Hepatocyte (in vitro differentiated cells): ENCODE measurements around the gene POU2AF3. TPM values are rescaled to one million over a fixed set of nuclear protein-coding genes. Genes with fewer than 3 reads are reported as not detected.

ENCODE experiments used
- DNase-seq: peaks from one replicate; pipeline ENCODE4 v3.0.0-alpha.2; 2016; ENCODE audit warnings: low spot score
- H2AFZ ChIP-seq: fragments of 200-600 bp; sonication (generic); 2 replicates; pipeline ENCODE4 v1.6.0; 2016; ENCODE audit warnings: antibody characterized with exemption, mild to moderate bottlenecking
- H3K27ac ChIP-seq: fragments of 200-600 bp; sonication (generic); 2 replicates; pipeline ENCODE4 v1.5.1; 2016; ENCODE audit warnings: mild to moderate bottlenecking
- H3K27me3 ChIP-seq: fragments of 200-600 bp; sonication (generic); 2 replicates; pipeline ENCODE4 v1.6.1; 2016
- H3K36me3 ChIP-seq: fragments of 200-600 bp; sonication (generic); replicated peaks from 2 replicates; pipeline ENCODE4 v1.5.1; 2016; ENCODE audit warnings: low read depth; ENCODE audit not compliant: insufficient read depth
- H3K4me1 ChIP-seq: fragments of 200-600 bp; sonication (generic); 2 replicates; pipeline ENCODE4 v1.5.1; 2016; ENCODE audit warnings: mild to moderate bottlenecking, moderate library complexity; ENCODE audit not compliant: insufficient read depth
- H3K4me2 ChIP-seq: fragments of 200-600 bp; sonication (generic); 2 replicates; pipeline ENCODE4 v1.6.0; 2016
- H3K4me3 ChIP-seq: fragments of 200-600 bp; sonication (generic); 2 replicates; pipeline ENCODE4 v1.5.1; 2016; ENCODE audit warnings: mild to moderate bottlenecking
- H3K79me2 ChIP-seq: fragments of 200-600 bp; sonication (generic); 2 replicates; pipeline ENCODE4 v1.6.0; 2017; ENCODE audit warnings: mild to moderate bottlenecking
- H3K9me2 ChIP-seq: fragments of 200-600 bp; sonication (generic); replicated peaks from 2 replicates; pipeline ENCODE4 v1.6.0; 2017; ENCODE audit warnings: mild to moderate bottlenecking; ENCODE audit not compliant: insufficient read depth
- H3K9me3 ChIP-seq: fragments of 200-600 bp; sonication (generic); 2 replicates; pipeline ENCODE4 v1.5.1; 2016; ENCODE audit warnings: low read depth, mild to moderate bottlenecking
- H4K20me1 ChIP-seq: fragments of 200-600 bp; sonication (generic); 2 replicates; pipeline ENCODE4 v1.6.0; 2016; ENCODE audit warnings: mild to moderate bottlenecking; ENCODE audit not compliant: insufficient read depth, poor library complexity, severe bottlenecking
- CTCF ChIP-seq: fragments of 200-600 bp; sonication (generic); IDR thresholded peaks from 2 replicates; pipeline ENCODE4 v1.5.1; 2016; ENCODE audit warnings: antibody characterized with exemption, mild to moderate bottlenecking; ENCODE audit not compliant: poor library complexity
- EZH2 ChIP-seq: fragments of 200-600 bp; sonication (generic); IDR thresholded peaks from 2 replicates; pipeline ENCODE4 v1.6.1; 2016; ENCODE audit warnings: antibody characterized with exemption, mild to moderate bottlenecking, borderline replicate concordance
- EZH2phosphoT487 ChIP-seq: fragments of 200-600 bp; sonication (generic); IDR thresholded peaks from one replicate; pipeline ENCODE4 v1.6.1; 2018; ENCODE audit warnings: antibody characterized with exemption, mild to moderate bottlenecking, low read depth, moderate library complexity; ENCODE audit not compliant: unreplicated experiment, severe bottlenecking
- WGBS: methylation state at CpG from one replicate; pipeline ENCODE4 v1.1.6; 2016; ENCODE audit warnings: low lambda C conversion rate; ENCODE audit errors: missing lambda C conversion rate; 5-methylcytosine and 5-hydroxymethylcytosine counted together
- polyA plus RNA-seq: library from polyadenylated mRNA; unstranded; fragments of >200 nt; fragmentation: Nextera tagmentation; extraction: Ambion mirVana; gene quantifications from 2 replicates; pipeline ENCODE4 v1.2.1, GENCODE V29; 2016
- total RNA-seq: library from RNA; depleted of rRNA; stranded (reverse); fragments of >200 nt; gene quantifications from 2 replicates; pipeline ENCODE4 v1.2.3, GENCODE V29; 2014

POU2AF3 gene
- total and polyA plus RNA-seq, 2 experiments from 2014 or later, result 2.5 to 3.0 TPM

GRCh38 chr11:111297696-111298095 is 650 bp upstream of the POU2AF3 start:
- Histone ChIP-seq H3K4me3 (no peak overlapping the region), H3K4me2 (no peak overlapping the region)
- WGBS, result 90% methylated on average over 10 of the region's 10 CpGs

GRCh38 chr11:111299101-111300026 is 1.0 kb downstream of the POU2AF3 start:
- Histone ChIP-seq H2AFZ (peak overlapping the region; percentile 98), H3K79me2 (no peaks in the 10 kb centered on the region), H3K4me3 (peak overlapping the region; percentile 78), H3K27me3 (peaks cover 7% of the 10 kb centered on the region), H3K36me3 (no peaks in the 10 kb centered on the region), H3K4me1 (peaks cover 17% of the 10 kb centered on the region), H3K9me2 (no peaks in the 10 kb centered on the region), H3K4me2 (peak overlapping the region; percentile 99), H3K9me3 (no peaks in the 10 kb centered on the region), H4K20me1 (no peaks in the 10 kb centered on the region), H3K27ac (peak overlapping the region; percentile 31)
- no peak for TF ChIP-seq EZH2phosphoT487
- peak; percentile 50 for TF ChIP-seq CTCF
- TF ChIP-seq EZH2, result no peak
- DNase-seq, result peak; percentile 75
- WGBS, result 2% methylated on average over 61 of the region's 77 CpGs

More at GRCh38 chr11:111297696-111298095, 650 bp upstream of the POU2AF3 start:
- Histone ChIP-seq H3K9me3 (no peaks in the 10 kb centered on the region), H2AFZ (no peak overlapping the region), H3K9me2 (no peaks in the 10 kb centered on the region), H3K27me3 (peaks cover 7% of the 10 kb centered on the region), H3K36me3 (no peaks in the 10 kb centered on the region), H4K20me1 (no peaks in the 10 kb centered on the region), H3K4me1 (peaks cover 8% of the 10 kb centered on the region), H3K27ac (no peak overlapping the region), H3K79me2 (no peaks in the 10 kb centered on the region)
- TF ChIP-seq EZH2, result no peak
- no peak for TF ChIP-seq CTCF
- TF ChIP-seq EZH2phosphoT487, result no peak
- DNase-seq, result no peak

- Histone ChIP-seq H3K4me3 (no peak overlapping the region), H3K9me3 (no peaks in the 10 kb centered on the region), H3K36me3 (no peaks in the 10 kb centered on the region), H3K4me2 (no peak overlapping the region), H3K79me2 (no peaks in the 10 kb centered on the region), H3K9me2 (no peaks in the 10 kb centered on the region), H3K27me3 (peaks cover 7% of the 10 kb centered on the region), H2AFZ (no peak overlapping the region), H4K20me1 (no peaks in the 10 kb centered on the region), H3K27ac (no peak overlapping the region), H3K4me1 (peaks cover 17% of the 10 kb centered on the region)
- DNase-seq, result no peak
- TF ChIP-seq EZH2phosphoT487, result no peak
- WGBS, result 94% methylated on average over 9 of the region's 9 CpGs
Measured at GRCh38 chr11:111300569-111300968, 2.2 kb downstream of the POU2AF3 start.

GRCh38 chr11:111301004-111301841 is 2.9 kb downstream of the POU2AF3 start:
- no peaks in the 10 kb centered on the region for H3K79me2 ChIP-seq

More at GRCh38 chr11:111301004-111301841, 2.9 kb downstream of the POU2AF3 start:
- no peak overlapping the region for H3K4me3 ChIP-seq
- H3K36me3 ChIP-seq, result no peaks in the 10 kb centered on the region
- 87% methylated on average over 5 of the region's 5 CpGs for WGBS
- H2AFZ ChIP-seq, result no peak overlapping the region
- no peaks in the 10 kb centered on the region for H3K9me2 ChIP-seq
- peaks cover 17% of the 10 kb centered on the region for H3K4me1 ChIP-seq
- TF ChIP-seq EZH2phosphoT487 (no peak), EZH2 (no peak), CTCF (no peak)
- no peaks in the 10 kb centered on the region for H3K9me3 ChIP-seq
- no peak overlapping the region for H3K4me2 ChIP-seq
- H3K27ac ChIP-seq, result no peak overlapping the region
- peaks cover 7% of the 10 kb centered on the region for H3K27me3 ChIP-seq
- no peak for DNase-seq
- H4K20me1 ChIP-seq, result no peaks in the 10 kb centered on the region
